CD14-positive monocyte (primary cell): ENCODE measurements around the gene TEN1. TPM values are rescaled to one million over a fixed set of nuclear protein-coding genes. Genes with fewer than 3 reads are reported as not detected.
A peak's percentile ranks its signal among the peaks of the same experiment; 100 is the strongest.

Experiments used
- DNase-seq, 3 donors: peaks; one replicate each; pipeline ENCODE4 v3.0.0-alpha.2; 2011 to 2022
- H2AFZ ChIP-seq: 2 replicates; pipeline ENCODE4 v1.6.0; 2012; ENCODE audit warnings: mild to moderate bottlenecking, low read depth, low read length, inconsistent platforms; ENCODE audit not compliant: insufficient read depth, poor library complexity, severe bottlenecking
- H3K27ac ChIP-seq, 2 donors: 1 replicate in 1 of 2; 2 replicates in 1 of 2; pipeline ENCODE4 v1.5.1; 2012 to 2013; ENCODE audit warnings: low read length in 2 of 2, control low read depth in 1 of 2, inconsistent platforms in 1 of 2, low read depth in 1 of 2, mild to moderate bottlenecking in 1 of 2
- H3K27me3 ChIP-seq, 2 donors: one replicate each; pipeline versions ENCODE4 v1.6.0 to v1.6.1; 2011 to 2013; ENCODE audit warnings: low read length in 2 of 2; ENCODE audit not compliant: control insufficient read depth in 2 of 2, insufficient read depth in 2 of 2
- H3K36me3 ChIP-seq, 2 donors: replicated peaks in 1 of 2; 1 replicate in 1 of 2; 2 replicates in 1 of 2; pipeline versions ENCODE4 v1.5.1 to v1.6.1; 2012 to 2013; ENCODE audit warnings: low read length in 2 of 2, control low read depth in 1 of 2, inconsistent platforms in 1 of 2, mild to moderate bottlenecking in 1 of 2; ENCODE audit not compliant: insufficient read depth in 2 of 2, control insufficient read depth in 1 of 2
- H3K4me1 ChIP-seq, 2 donors: 1 replicate in 1 of 2; 2 replicates in 1 of 2; pipeline versions ENCODE4 v1.5.1 to v1.6.1; 2012 to 2013; ENCODE audit warnings: low read length in 2 of 2, control low read depth in 1 of 2, inconsistent platforms in 1 of 2, mild to moderate bottlenecking in 1 of 2, moderate library complexity in 1 of 2; ENCODE audit not compliant: insufficient read depth in 2 of 2, control insufficient read depth in 1 of 2
- H3K4me2 ChIP-seq: replicated peaks from 2 replicates; pipeline ENCODE3; 2012; ENCODE audit warnings: low read length, moderate library complexity, mild to moderate bottlenecking; ENCODE audit not compliant: poor library complexity, severe bottlenecking; ENCODE audit errors: extremely low read depth
- H3K4me3 ChIP-seq, 3 experiments: fragments of 200-600 bp in 1 of 3; sonication (generic) in 1 of 3; replicated peaks in 1 of 3; 1 replicate in 2 of 3; 2 replicates in 1 of 3; pipeline ENCODE4 v1.5.1; 2011 to 2013; ENCODE audit warnings: low read length in 3 of 3, mild to moderate bottlenecking in 3 of 3, control low read depth in 2 of 3, low read depth in 2 of 3, inconsistent platforms in 1 of 3, moderate library complexity in 1 of 3
- H3K79me2 ChIP-seq: 2 replicates; pipeline ENCODE4 v1.6.0; 2012; ENCODE audit warnings: mild to moderate bottlenecking, control low read depth, inconsistent platforms, low read length, moderate library complexity; ENCODE audit not compliant: insufficient read depth
- H3K9ac ChIP-seq: 2 replicates; pipeline ENCODE4 v1.6.0; 2017; ENCODE audit warnings: low read length, mild to moderate bottlenecking; ENCODE audit not compliant: insufficient read depth, poor library complexity, severe bottlenecking
- H3K9me3 ChIP-seq, 2 donors: replicated peaks in 1 of 2; 1 replicate in 1 of 2; 2 replicates in 1 of 2; pipeline versions ENCODE4 v1.5.1 to v1.6.1; 2012 to 2013; ENCODE audit warnings: low read length in 2 of 2, control low read depth in 1 of 2; ENCODE audit not compliant: control insufficient read depth in 1 of 2, insufficient read depth in 1 of 2
- H4K20me1 ChIP-seq: 2 replicates; pipeline ENCODE4 v1.6.0; 2012; ENCODE audit warnings: mild to moderate bottlenecking, low read length, control low read depth, moderate library complexity; ENCODE audit not compliant: insufficient read depth
- H3K27ac Mint-ChIP-seq, 7 donors: one replicate each; pipeline ENCODE4 v1.8.0; 2020; ENCODE audit warnings: mild to moderate bottlenecking in 7 of 7, mixed read lengths in 7 of 7, moderate library complexity in 6 of 7, inconsistent platforms in 2 of 7
- H3K27me3 Mint-ChIP-seq, 3 donors: one replicate each; pipeline ENCODE4 v1.8.0; 2021 to 2022; ENCODE audit warnings: low read depth in 3 of 3, mild to moderate bottlenecking in 3 of 3, mixed read lengths in 3 of 3, moderate library complexity in 3 of 3, inconsistent platforms in 1 of 3
- H3K36me3 Mint-ChIP-seq, 2 donors: one replicate each; pipeline ENCODE4 v1.8.0; 2020; ENCODE audit warnings: mixed read lengths in 2 of 2, inconsistent platforms in 1 of 2, mild to moderate bottlenecking in 1 of 2
- H3K4me1 Mint-ChIP-seq: one replicate; pipeline ENCODE4 v1.8.0; 2020; ENCODE audit warnings: mild to moderate bottlenecking, mixed read lengths
- H3K4me3 Mint-ChIP-seq, 2 donors: one replicate each; pipeline ENCODE4 v1.8.0; 2020; ENCODE audit warnings: mild to moderate bottlenecking in 2 of 2, mixed read lengths in 2 of 2, moderate library complexity in 1 of 2
- H3K9me3 Mint-ChIP-seq, 7 donors: one replicate each; pipeline ENCODE4 v1.8.0; 2020 to 2022; ENCODE audit warnings: mixed read lengths in 7 of 7, mild to moderate bottlenecking in 6 of 7, moderate library complexity in 6 of 7, inconsistent platforms in 2 of 7
- WGBS: methylation state at CpG from one replicate; pipeline ENCODE4 v1.1.5; 2013; ENCODE audit warnings: missing lambda C conversion rate; ENCODE audit not compliant: insufficient coverage; 5-methylcytosine and 5-hydroxymethylcytosine counted together
- intact Hi-C, 2 donors: fragments of 100-400 bp; cut with micrococcal nuclease; formaldehyde crosslinking; loops; one replicate each; pipeline versions ENCODE4 v1.15.0 to v1.15.1; 2023
- polyA plus RNA-seq, 3 donors: library from polyadenylated mRNA; depleted of rRNA in 1 of 3; unstranded in 2 of 3; stranded (reverse) in 1 of 3; fragments of 300-500 nt in 2 of 3; fragments of >200 nt in 1 of 3; fragmentation: Illumina TruSeq in 2 of 3; gene quantifications; 1 replicate in 2 of 3; 2 replicates in 1 of 3; pipeline ENCODE4 v1.2.3, GENCODE V29; 2012 to 2021
- TF ChIP-seq, protein P1 (sequence below): fragments of 200-600 bp; IDR thresholded peaks from one replicate; pipeline ENCODE4 v1.8.0; 2022; ENCODE audit warnings: antibody characterized with exemption, mild to moderate bottlenecking

Gene TEN1
- polyA plus RNA-seq, 3 donors, result 22.4 to 37.2 (median 31.3) TPM

DNA sequence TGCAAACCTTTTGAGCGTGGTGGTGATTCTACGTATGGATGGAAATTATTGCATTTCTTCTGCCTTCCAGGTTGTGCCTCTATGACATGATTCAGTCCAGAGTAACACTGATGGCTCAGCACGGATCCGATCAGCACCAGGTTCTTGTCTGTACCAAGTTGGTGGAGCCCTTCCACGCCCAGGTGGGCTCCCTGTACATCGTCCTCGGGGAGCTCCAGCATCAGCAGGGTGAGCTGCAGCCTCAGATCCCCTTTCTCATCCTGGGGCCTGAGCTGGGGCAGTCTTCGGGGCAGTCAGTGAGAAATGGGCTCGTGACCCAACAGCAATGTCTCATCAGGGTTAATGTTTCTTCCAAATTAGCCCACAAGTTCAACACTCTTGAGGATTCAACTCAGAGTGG is 12.4 kb downstream of the TEN1 start:
- intact Hi-C loops, result no loop called here

DNA sequence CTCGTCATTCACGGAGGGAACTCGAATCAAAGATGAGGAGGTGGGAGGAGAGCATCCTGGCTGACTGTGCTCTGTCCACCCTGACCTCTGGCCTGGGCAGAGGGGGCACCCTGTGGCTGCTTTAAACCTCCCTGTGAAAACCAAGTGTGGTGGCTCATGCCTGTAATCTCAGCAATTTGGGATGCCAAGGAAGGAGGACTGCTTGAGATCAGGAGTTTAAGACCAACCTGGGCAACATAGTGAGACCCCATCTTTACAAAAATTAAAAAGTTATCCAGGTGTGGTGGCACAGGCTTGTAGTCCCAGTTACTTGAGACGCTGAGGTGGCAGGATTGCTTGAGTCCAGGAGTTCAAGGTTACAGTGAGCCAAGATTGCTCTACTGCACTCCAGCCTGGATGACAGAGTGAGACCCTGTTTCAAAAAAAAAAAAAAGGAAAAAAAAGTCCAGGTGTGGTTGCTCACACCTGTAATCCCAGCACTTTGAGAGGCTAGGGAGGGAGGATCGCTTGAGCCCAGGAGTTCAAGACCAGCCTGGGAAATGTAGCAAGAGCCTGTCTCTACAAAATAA is 15.8 kb downstream of the TEN1 start:
- Histone ChIP-seq H2AFZ (no peak overlapping the region), H3K27ac (no peak overlapping the region), H3K36me3 (peaks cover 15 to 39% of the 10 kb centered on the region in 2 donors), H3K4me3 (no peak overlapping the region), H3K4me1 (peaks cover 29 to 32% of the 10 kb centered on the region in 2 donors), H3K79me2 (no peaks in the 10 kb centered on the region), H3K4me2 (no peak overlapping the region), H3K9ac (no peak overlapping the region), H4K20me1 (no peaks in the 10 kb centered on the region), H3K9me3 (no peaks in the 10 kb centered on the region), H3K27me3 (no peaks in the 10 kb centered on the region)
- intact Hi-C loops, result no loop called here
- Mint-ChIP-seq H3K27ac (no peak overlapping the region), H3K9me3 (no peaks in the 10 kb centered on the region), H3K36me3 (peaks cover 34 to 67% of the 10 kb centered on the region in 2 donors), H3K27me3 (peaks cover 0 to 2% (median 0%) of the 10 kb centered on the region in 3 donors), H3K4me1 (peaks cover 30% of the 10 kb centered on the region), H3K4me3 (no peak overlapping the region)
- TF ChIP-seq, protein P1, sequence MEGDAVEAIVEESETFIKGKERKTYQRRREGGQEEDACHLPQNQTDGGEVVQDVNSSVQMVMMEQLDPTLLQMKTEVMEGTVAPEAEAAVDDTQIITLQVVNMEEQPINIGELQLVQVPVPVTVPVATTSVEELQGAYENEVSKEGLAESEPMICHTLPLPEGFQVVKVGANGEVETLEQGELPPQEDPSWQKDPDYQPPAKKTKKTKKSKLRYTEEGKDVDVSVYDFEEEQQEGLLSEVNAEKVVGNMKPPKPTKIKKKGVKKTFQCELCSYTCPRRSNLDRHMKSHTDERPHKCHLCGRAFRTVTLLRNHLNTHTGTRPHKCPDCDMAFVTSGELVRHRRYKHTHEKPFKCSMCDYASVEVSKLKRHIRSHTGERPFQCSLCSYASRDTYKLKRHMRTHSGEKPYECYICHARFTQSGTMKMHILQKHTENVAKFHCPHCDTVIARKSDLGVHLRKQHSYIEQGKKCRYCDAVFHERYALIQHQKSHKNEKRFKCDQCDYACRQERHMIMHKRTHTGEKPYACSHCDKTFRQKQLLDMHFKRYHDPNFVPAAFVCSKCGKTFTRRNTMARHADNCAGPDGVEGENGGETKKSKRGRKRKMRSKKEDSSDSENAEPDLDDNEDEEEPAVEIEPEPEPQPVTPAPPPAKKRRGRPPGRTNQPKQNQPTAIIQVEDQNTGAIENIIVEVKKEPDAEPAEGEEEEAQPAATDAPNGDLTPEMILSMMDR, result no peak
- 96% methylated on average over 3 of the region's 5 CpGs for WGBS
- DNase-seq, result no peak

More for the DNA sequence above, 12.4 kb downstream of the TEN1 start:
- no peak overlapping the region for H3K4me3 Mint-ChIP-seq
- Histone ChIP-seq H3K4me1 (peaks cover 9 to 11% of the 10 kb centered on the region in 2 donors), H3K9me3 (no peaks in the 10 kb centered on the region), H3K36me3 (peaks cover 19 to 45% of the 10 kb centered on the region in 2 donors), H3K4me3 (no peak overlapping the region), H3K9ac (no peak overlapping the region), H3K27ac (no peak overlapping the region), H3K4me2 (no peak overlapping the region), H2AFZ (no peak overlapping the region), H4K20me1 (no peaks in the 10 kb centered on the region), H3K27me3 (no peaks in the 10 kb centered on the region), H3K79me2 (no peaks in the 10 kb centered on the region)
- H3K27ac Mint-ChIP-seq, result peak overlapping the region in 1 of 7 donors; percentile 46
- 97% methylated on average over 8 of the region's 9 CpGs for WGBS
- TF ChIP-seq, protein P1, result no peak
- H3K9me3 Mint-ChIP-seq, result peaks cover 0 to 1% (median 0%) of the 10 kb centered on the region in 7 donors
- H3K36me3 Mint-ChIP-seq, result peaks cover 37 to 63% of the 10 kb centered on the region in 2 donors
- no peak for DNase-seq
- H3K27me3 Mint-ChIP-seq, result peaks cover 0 to under 1% (median 0%) of the 10 kb centered on the region in 3 donors
- peaks cover 12% of the 10 kb centered on the region for H3K4me1 Mint-ChIP-seq
